Thoracic aorta (tissue), 2 donors: ENCODE measurements around the gene ARFGEF2. TPM values are rescaled to one million over a fixed set of nuclear protein-coding genes. Genes with fewer than 3 reads are reported as not detected.

ENCODE experiments used
- ATAC-seq: fragments of 150-250 bp; one replicate; pipeline ENCODE4 v1.8.0; 2017; ENCODE audit warnings: low read depth; ENCODE audit not compliant: insufficient number of reproducible peaks, low FRiP score
- DNase-seq: peaks from one replicate; pipeline ENCODE4 v3.0.0-alpha.2; 2020; ENCODE audit warnings: low spot score
- H3K27ac ChIP-seq, 2 donors: fragments of 200-600 bp; sonication (generic); 1 replicate in 1 of 2; 2 replicates in 1 of 2; pipeline ENCODE4 v1.5.1; 2016; ENCODE audit warnings: mild to moderate bottlenecking in 2 of 2, moderate library complexity in 2 of 2
- H3K27me3 ChIP-seq: fragments of 200-600 bp; sonication (generic); replicated peaks from 2 replicates; pipeline ENCODE4 v1.6.0; 2016; ENCODE audit warnings: mild to moderate bottlenecking; ENCODE audit not compliant: insufficient read depth
- H3K36me3 ChIP-seq: fragments of 200-600 bp; sonication (generic); one replicate; pipeline ENCODE4 v1.5.1; 2016
- H3K4me1 ChIP-seq, 2 donors: fragments of 200-600 bp; sonication (generic); 1 replicate in 1 of 2; 2 replicates in 1 of 2; pipeline versions ENCODE4 v1.5.1 to v1.6.0; 2016; ENCODE audit warnings: low read depth in 2 of 2, mild to moderate bottlenecking in 1 of 2; ENCODE audit not compliant: control insufficient read depth in 1 of 2
- H3K4me3 ChIP-seq: fragments of 200-600 bp; sonication (generic); 2 replicates; pipeline ENCODE4 v1.5.1; 2016; ENCODE audit warnings: mild to moderate bottlenecking
- H3K9me3 ChIP-seq: fragments of 200-600 bp; sonication (generic); 2 replicates; pipeline ENCODE4 v1.5.1; 2016
- total RNA-seq, 2 donors: library from RNA; depleted of rRNA; stranded (reverse); fragments of >200 nt; gene quantifications; one replicate each; pipeline versions ENCODE4 v1.1.0 to v1.2.3, GENCODE V29; 2016
- TF ChIP-seq, protein P1 (sequence below): fragments of 200-600 bp; sonication (generic); IDR thresholded peaks from one replicate; pipeline ENCODE4 v1.5.1; 2019; ENCODE audit warnings: antibody characterized with exemption

ARFGEF2 gene
- total RNA-seq, 2 donors from 2014 or later: 25.9 to 37.2 TPM

DNA sequence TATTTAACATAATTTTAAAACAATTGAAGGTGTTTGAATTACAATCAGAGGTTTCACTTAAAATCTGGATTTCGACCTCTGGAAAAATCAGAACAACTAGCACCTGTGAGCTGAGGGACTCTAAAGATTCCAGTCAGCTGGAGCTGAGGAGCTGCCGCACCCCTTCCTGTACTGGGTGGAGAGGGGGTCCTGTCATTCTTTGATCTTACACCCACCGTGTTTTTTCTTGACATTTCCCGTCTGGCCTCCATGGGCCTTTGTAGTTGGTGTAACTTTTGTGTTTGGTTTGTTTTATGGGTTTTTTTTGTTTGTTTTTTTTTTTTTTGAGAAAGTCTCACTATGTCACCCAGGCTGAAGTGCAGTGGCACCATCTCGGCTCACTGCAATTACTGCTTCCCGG, 17.2 kb downstream of the ARFGEF2 start:
- no peak overlapping the region for H3K4me3 ChIP-seq
- DNase-seq: no peak
- TF ChIP-seq, protein P1, sequence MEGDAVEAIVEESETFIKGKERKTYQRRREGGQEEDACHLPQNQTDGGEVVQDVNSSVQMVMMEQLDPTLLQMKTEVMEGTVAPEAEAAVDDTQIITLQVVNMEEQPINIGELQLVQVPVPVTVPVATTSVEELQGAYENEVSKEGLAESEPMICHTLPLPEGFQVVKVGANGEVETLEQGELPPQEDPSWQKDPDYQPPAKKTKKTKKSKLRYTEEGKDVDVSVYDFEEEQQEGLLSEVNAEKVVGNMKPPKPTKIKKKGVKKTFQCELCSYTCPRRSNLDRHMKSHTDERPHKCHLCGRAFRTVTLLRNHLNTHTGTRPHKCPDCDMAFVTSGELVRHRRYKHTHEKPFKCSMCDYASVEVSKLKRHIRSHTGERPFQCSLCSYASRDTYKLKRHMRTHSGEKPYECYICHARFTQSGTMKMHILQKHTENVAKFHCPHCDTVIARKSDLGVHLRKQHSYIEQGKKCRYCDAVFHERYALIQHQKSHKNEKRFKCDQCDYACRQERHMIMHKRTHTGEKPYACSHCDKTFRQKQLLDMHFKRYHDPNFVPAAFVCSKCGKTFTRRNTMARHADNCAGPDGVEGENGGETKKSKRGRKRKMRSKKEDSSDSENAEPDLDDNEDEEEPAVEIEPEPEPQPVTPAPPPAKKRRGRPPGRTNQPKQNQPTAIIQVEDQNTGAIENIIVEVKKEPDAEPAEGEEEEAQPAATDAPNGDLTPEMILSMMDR: no peak
- ATAC-seq: no peak
- no peak overlapping the region for H3K27ac ChIP-seq
- H3K27me3 ChIP-seq: no peaks in the 10 kb centered on the region
- peaks cover 3% of the 10 kb centered on the region for H3K36me3 ChIP-seq
- H3K4me1 ChIP-seq: peaks cover 0 to 15% of the 10 kb centered on the region in 2 donors
- H3K9me3 ChIP-seq: no peaks in the 10 kb centered on the region

DNA sequence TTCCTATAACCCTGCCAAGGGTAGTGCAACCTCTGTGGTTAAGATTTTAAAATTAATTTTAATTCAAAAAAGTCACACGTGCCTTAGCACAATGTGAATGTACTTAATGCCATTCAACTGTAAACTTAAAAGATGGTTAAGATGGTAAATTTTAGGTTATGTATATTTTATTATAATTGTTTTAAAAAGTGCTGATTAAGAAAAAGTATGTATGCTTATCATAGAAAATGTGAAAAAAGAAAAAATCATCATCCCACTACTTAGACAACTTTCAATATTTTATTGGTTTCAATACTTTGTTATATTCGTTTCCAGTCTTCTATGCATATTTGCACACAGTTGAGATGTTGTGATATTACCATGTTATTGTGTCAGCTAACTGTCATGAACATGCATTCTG, 18.7 kb downstream of the ARFGEF2 start:
- no peak for DNase-seq
- no peak for ATAC-seq
- H3K4me1 ChIP-seq: peaks cover 0 to 15% of the 10 kb centered on the region in 2 donors
- H3K27me3 ChIP-seq: no peaks in the 10 kb centered on the region
- no peak overlapping the region for H3K4me3 ChIP-seq
- TF ChIP-seq, protein P1: no peak
- no peak overlapping the region for H3K27ac ChIP-seq
- no peaks in the 10 kb centered on the region for H3K9me3 ChIP-seq
- H3K36me3 ChIP-seq: peaks cover 3% of the 10 kb centered on the region

DNA sequence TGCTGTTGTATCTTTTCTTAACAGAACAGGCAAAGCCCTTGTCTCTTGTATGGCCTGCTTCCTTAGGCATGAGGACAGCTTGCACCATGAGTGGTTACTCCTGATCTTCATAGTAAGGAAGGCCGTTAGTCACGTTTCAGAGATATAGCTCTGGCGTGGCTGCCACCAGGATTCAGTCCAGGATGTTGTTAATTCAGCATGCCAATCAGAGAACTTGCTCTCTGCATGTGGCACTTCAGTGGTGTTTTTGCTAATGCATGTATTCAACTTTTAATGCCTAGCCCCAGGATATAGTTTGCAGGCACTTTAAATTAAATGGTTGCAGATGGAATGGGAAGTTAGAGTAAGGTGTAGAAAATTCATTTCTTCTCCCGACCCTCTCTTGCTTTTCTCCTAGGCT, 20.0 kb downstream of the ARFGEF2 start:
- Histone ChIP-seq H3K27ac (no peak overlapping the region), H3K9me3 (no peaks in the 10 kb centered on the region), H3K4me1 (peaks cover 0 to 15% of the 10 kb centered on the region in 2 donors), H3K36me3 (peaks cover 3% of the 10 kb centered on the region), H3K4me3 (no peak overlapping the region), H3K27me3 (no peaks in the 10 kb centered on the region)
- TF ChIP-seq, protein P1: no peak
- no peak for DNase-seq
- no peak for ATAC-seq

DNA sequence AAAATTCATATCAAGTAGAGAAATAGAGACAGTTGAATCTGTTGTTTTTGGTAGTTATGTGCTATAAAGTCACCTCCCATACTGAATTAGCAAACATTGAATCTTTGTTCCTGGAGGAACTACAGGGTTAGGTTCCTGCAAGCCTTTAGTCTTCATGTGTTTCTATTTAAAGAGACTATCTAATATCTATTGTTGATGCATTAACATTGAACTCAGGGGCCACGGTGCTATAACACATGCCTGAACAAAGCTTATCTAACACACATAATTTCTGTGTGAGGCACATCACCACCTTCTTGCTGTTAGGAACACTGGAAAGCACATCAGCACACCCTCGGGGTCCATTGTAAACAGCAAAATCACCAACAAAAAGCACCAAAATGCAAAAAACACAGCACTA, 21.2 kb downstream of the ARFGEF2 start:
- Histone ChIP-seq H3K36me3 (peaks cover 3% of the 10 kb centered on the region), H3K27ac (no peak overlapping the region), H3K9me3 (no peaks in the 10 kb centered on the region), H3K4me1 (peaks cover 0 to 9% of the 10 kb centered on the region in 2 donors), H3K27me3 (no peaks in the 10 kb centered on the region), H3K4me3 (no peak overlapping the region)
- no peak for ATAC-seq
- TF ChIP-seq, protein P1: no peak
- no peak for DNase-seq

DNA sequence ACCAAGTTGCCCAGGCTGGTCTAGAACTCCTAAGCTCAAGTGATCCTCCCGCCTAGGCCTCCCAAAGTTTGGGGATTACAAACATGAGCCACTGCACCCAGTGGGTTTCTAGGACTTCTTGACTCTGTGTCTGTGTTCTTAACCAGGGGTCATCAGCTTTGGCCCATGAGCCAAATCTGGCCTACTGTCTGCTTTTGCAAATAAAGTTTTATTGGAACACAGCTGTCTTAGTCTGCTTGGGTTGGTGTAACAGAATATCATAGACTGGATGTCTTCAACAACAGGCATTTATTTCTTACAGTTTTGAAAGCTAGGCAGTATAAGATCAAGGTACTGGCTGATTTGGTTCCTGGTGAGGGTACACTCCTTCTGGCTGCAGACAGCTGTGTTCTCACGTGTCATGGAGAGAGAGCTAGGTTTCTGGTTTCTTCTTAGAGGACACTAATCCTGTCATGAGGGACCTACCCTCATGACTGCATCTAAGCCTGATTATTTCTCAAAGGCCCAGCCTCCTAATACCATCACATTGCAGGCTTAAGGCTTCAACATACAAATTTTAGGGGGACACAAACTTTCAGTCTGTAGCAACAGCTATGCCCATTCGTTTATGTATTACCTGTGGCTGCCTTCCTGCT, 23.3 kb downstream of the ARFGEF2 start:
- DNase-seq: no peak
- no peaks in the 10 kb centered on the region for H3K27me3 ChIP-seq
- no peak overlapping the region for H3K4me3 ChIP-seq
- ATAC-seq: no peak
- no peaks in the 10 kb centered on the region for H3K9me3 ChIP-seq
- TF ChIP-seq, protein P1: no peak
- peaks cover 9% of the 10 kb centered on the region for H3K36me3 ChIP-seq
- no peak overlapping the region for H3K27ac ChIP-seq
- peaks cover 0 to under 1% of the 10 kb centered on the region in 2 donors for H3K4me1 ChIP-seq
